Dendritic cell treated with granulocyte-macrophage colony-stimulating factor and Interleukin-4, amounts not matched to agents 40 ng/mL and 50 ng/mL, for 4 days (primary cell): ENCODE measurements around the gene WDR54.
A peak's percentile ranks its signal among the peaks of the same experiment; 100 is the strongest.

Source experiments
- H3K27ac Mint-ChIP-seq: one replicate; pipeline ENCODE4 v1.8.0; 2022; ENCODE audit warnings: mild to moderate bottlenecking, mixed read lengths
- H3K27me3 Mint-ChIP-seq: one replicate; pipeline ENCODE4 v1.8.0; 2022; ENCODE audit warnings: mild to moderate bottlenecking, mixed read lengths
- H3K36me3 Mint-ChIP-seq: one replicate; pipeline ENCODE4 v1.8.0; 2022; ENCODE audit warnings: low read depth, mixed read lengths
- H3K4me1 Mint-ChIP-seq: one replicate; pipeline ENCODE4 v1.8.0; 2022; ENCODE audit warnings: low read depth, mixed read lengths
- H3K4me3 Mint-ChIP-seq: one replicate; pipeline ENCODE4 v1.8.0; 2022; ENCODE audit warnings: mild to moderate bottlenecking, moderate library complexity, mixed read lengths
- H3K9me3 Mint-ChIP-seq: one replicate; pipeline ENCODE4 v1.8.0; 2022; ENCODE audit warnings: mixed read lengths
- intact Hi-C: fragments of 100-400 bp; cut with micrococcal nuclease; formaldehyde crosslinking; loops from one replicate; pipeline ENCODE4 v1.15.0; 2022

Gene WDR54, protein sequence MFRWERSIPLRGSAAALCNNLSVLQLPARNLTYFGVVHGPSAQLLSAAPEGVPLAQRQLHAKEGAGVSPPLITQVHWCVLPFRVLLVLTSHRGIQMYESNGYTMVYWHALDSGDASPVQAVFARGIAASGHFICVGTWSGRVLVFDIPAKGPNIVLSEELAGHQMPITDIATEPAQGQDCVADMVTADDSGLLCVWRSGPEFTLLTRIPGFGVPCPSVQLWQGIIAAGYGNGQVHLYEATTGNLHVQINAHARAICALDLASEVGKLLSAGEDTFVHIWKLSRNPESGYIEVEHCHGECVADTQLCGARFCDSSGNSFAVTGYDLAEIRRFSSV

DNA sequence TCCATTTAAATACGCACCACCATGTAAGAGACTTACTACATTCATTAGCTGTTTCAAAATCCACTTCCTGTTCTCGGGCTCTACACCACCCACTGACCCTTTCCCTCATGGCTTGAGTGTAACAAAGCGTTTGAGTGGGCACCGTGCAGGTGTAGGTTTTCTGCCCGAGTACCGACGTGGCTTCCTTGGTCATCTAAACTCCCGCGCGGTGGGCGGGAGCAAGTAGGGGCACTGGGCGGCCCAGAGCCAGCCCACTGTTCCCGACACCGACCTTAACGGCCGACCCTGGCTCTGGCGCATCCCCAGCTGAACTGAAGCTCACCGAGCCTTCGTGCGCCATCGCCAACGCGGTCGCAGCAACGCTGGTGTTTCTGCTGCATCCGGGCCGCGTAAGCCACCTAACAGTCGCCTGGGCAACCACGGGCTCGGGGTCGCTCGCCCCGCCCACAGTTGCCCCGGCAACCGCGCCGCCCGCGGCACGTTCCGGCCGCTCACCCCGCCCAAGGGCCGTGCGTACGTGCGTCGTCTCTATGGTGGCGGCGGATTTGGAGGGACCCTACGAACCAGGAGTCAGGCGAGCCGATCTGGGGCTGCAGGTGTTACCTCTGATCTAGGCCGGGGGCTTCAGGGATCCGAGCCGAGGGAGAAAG, at the start of gene WDR54, which contains the start of gene C2orf81:
Gene WDR54 (plus strand): TSS at position 510 of the 650 bp plus-strand sequence. CDS start 424 bp downstream, outside the sequence.
Gene C2orf81 (minus strand): TSS at position 399 of the 650 bp plus-strand sequence. CDS start 59 bp downstream, at position 340.
- intact Hi-C loops: loop anchor here (1.0 kb wide), 2 partner anchors 33 to 62 kb away; partner anchors contain the start of gene TTC31

DNA sequence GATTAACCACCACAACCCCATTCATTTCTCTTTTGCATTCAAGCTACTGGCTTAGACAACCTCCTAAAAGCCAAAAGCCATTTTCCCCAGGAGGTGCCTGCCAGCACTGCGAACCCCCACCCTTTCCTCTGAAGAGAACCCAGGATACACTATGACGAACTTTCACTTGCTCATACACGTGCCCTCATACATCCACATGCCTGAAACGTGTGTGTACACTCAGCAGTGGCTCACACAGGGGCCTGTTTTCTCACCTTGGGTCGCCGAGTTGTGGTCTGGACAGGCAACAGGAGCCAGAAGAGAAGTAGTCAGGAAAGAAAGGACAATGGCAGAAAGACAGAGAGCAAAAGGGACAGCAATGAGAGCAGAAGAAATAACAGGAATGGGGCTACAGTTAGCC, 48.9 kb upstream of the WDR54 start:
- intact Hi-C loops: no loop called here
- Mint-ChIP-seq H3K4me1 (peaks cover 12% of the 10 kb centered on the region), H3K27me3 (no peaks in the 10 kb centered on the region), H3K4me3 (no peak overlapping the region), H3K27ac (no peak overlapping the region), H3K9me3 (no peaks in the 10 kb centered on the region), H3K36me3 (peaks cover 90% of the 10 kb centered on the region)

More for the DNA sequence above, at the start of gene WDR54, which contains the start of gene C2orf81:
- Mint-ChIP-seq H3K36me3 (peaks cover 27% of the 10 kb centered on the region), H3K4me3 (peak within 1 kb of the TSS; percentile 99), H3K9me3 (no peaks in the 10 kb centered on the region), H3K27me3 (peaks cover 11% of the 10 kb centered on the region), H3K27ac (peak within 1 kb of the TSS; percentile 71), H3K4me1 (peaks cover 41% of the 10 kb centered on the region)

DNA sequence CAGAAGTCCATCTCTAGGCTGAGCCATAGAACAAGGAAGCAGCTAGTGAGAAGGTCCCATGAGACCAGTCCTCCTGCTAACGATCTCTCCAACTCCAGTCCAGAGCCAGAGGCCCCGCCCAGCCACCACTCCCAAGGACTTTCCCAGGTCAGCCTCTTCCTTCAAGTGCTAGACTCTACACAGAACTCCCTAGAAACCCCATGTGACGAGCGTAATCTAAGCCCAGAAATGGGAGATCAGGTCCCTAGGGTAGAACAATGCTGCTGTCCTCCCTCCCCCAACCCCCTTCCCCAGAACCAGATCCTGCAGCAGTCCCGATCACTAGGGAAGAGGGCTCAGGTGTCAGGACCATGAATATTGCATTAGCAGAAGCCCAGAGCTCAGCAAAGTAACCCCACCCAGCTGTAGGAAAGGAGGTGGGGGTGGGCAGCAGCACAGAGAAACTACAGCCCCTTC, 48.3 kb upstream of the WDR54 start:
- intact Hi-C loops: no loop called here
- Mint-ChIP-seq H3K27ac (peak overlapping the region; percentile 25), H3K4me3 (no peak overlapping the region), H3K4me1 (peaks cover 12% of the 10 kb centered on the region), H3K27me3 (no peaks in the 10 kb centered on the region), H3K36me3 (peaks cover 90% of the 10 kb centered on the region), H3K9me3 (no peaks in the 10 kb centered on the region)

DNA sequence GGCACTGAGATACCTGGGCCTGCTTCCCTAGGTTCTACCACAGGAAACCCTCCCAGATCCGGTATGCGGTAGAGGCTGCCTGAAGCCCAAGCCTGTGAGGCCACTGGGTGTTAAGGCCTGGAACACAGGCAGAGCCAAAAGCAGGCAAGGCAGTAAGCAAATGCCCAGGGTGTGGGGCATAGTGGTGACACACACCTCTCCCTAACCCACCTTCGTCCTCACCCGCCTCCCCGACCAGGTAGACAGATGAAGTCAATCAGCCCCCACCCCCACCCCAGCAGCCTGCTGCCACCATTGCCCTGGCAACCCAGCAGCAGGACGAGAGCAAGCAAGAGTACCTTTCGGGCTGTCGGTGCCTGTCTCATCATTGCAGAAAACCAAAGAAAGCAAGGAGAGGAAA, 47.5 kb upstream of the WDR54 start:
- peaks cover 12% of the 10 kb centered on the region for H3K4me1 Mint-ChIP-seq
- intact Hi-C loops: no loop called here
- peaks cover 89% of the 10 kb centered on the region for H3K36me3 Mint-ChIP-seq
- no peak overlapping the region for H3K27ac Mint-ChIP-seq
- H3K4me3 Mint-ChIP-seq: no peak overlapping the region
- H3K27me3 Mint-ChIP-seq: no peaks in the 10 kb centered on the region
- H3K9me3 Mint-ChIP-seq: no peaks in the 10 kb centered on the region

DNA sequence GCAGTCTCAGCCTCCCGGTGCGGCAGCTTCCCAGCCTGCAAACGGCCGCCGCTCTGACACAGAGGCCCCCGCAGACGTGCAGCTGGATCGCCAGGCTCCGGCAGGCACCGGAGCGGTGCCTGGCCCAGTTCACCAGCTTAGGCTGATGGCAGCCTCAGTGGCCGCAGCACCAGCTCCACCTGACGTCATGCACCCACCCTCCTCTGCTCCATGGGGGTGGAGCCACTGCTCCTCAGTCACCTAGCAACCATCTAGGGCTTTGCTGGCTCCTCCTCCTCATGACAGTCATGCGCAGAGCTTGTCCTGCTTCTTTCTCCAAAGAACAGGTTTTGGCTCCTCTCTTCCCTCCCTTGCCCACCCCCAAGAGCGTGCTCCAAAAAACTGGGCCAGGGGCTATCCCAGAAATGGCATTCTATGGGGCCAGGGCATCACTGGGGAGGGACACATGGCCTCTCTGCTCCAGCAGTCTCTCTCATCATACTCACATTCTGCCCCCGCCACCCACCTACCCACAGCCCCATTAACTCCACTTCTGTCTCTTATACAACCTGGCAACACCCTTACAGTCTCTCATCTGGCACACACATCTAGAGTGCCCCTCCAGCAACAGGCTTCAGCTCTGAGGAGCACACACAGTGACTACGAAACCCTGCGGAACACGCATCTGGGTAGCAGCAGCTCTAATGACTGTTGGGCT, 46.9 kb upstream of the WDR54 start:
- H3K4me3 Mint-ChIP-seq: no peak overlapping the region
- H3K4me1 Mint-ChIP-seq: peaks cover 13% of the 10 kb centered on the region
- no peaks in the 10 kb centered on the region for H3K27me3 Mint-ChIP-seq
- no peaks in the 10 kb centered on the region for H3K9me3 Mint-ChIP-seq
- peaks cover 82% of the 10 kb centered on the region for H3K36me3 Mint-ChIP-seq
- intact Hi-C loops: no loop called here
- H3K27ac Mint-ChIP-seq: no peak overlapping the region

DNA sequence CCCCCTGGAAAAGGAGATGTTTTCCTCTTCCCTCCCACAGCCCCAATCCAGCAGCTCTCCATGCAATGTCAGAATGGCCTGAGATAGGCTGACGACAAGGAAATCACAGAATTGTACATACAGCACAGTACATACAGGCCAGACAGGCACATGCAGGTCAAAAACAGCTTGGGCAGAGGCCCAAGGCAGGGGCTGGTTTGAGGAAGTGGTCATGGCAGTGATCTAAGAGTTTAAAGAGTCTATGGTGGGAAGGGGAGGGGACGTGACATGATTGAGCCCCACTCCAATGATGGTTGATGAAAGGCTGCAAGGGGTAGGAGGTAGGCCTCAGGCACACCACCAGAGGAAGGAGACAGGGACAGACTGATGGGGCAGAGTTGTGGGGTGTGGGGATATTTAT, 45.7 kb upstream of the WDR54 start:
- Mint-ChIP-seq H3K4me1 (peaks cover 24% of the 10 kb centered on the region), H3K36me3 (peaks cover 70% of the 10 kb centered on the region), H3K9me3 (no peaks in the 10 kb centered on the region), H3K27ac (no peak overlapping the region), H3K4me3 (no peak overlapping the region), H3K27me3 (no peaks in the 10 kb centered on the region)
- intact Hi-C loops: no loop called here

GRCh38 chr2:74378007-74378406, 43.5 kb upstream of the WDR54 start:
- Mint-ChIP-seq H3K9me3 (no peaks in the 10 kb centered on the region), H3K36me3 (peaks cover 56% of the 10 kb centered on the region), H3K27ac (no peak overlapping the region), H3K4me3 (no peak overlapping the region), H3K27me3 (no peaks in the 10 kb centered on the region), H3K4me1 (peaks cover 32% of the 10 kb centered on the region)
- intact Hi-C loops: no loop called here

- H3K27ac Mint-ChIP-seq: peak within 1 kb of the TSS; percentile 5
- no peaks in the 10 kb centered on the region for H3K27me3 Mint-ChIP-seq
- H3K9me3 Mint-ChIP-seq: no peaks in the 10 kb centered on the region
- intact Hi-C loops: no loop called here
- H3K4me1 Mint-ChIP-seq: peaks cover 27% of the 10 kb centered on the region
- H3K36me3 Mint-ChIP-seq: peaks cover 43% of the 10 kb centered on the region
- no peak within 1 kb of the TSS for H3K4me3 Mint-ChIP-seq
Observed at GRCh38 chr2:74379851-74380789, 41.4 kb upstream of the WDR54 start, which contains the start of gene DCTN1. TSS of gene DCTN1 (minus strand) at chr2:74380311. CDS start at chr2:74380037, 274 bp downstream.

DNA sequence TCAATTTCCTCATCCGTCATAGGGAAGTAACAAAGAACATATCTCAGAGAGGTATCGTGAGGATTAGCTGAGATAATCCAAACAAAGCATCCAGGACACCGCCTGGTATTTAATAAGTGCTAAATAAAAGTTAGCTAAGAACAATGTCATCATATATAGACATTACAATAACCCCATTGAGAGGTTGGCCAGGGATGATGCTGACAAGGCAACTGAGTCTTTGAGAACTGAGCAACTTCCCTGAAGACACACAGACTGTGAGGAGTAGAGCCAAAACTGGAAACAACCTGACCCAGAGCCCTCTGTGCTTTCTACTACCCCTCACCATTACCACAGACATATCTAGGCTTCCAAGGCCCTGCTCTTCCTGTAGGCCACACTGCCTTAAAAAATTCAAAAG, 39.8 kb upstream of the WDR54 start:
- Mint-ChIP-seq H3K4me1 (peaks cover 21% of the 10 kb centered on the region), H3K9me3 (no peaks in the 10 kb centered on the region), H3K27ac (no peak overlapping the region), H3K36me3 (peaks cover 27% of the 10 kb centered on the region), H3K27me3 (no peaks in the 10 kb centered on the region), H3K4me3 (no peak overlapping the region)
- intact Hi-C loops: no loop called here

DNA sequence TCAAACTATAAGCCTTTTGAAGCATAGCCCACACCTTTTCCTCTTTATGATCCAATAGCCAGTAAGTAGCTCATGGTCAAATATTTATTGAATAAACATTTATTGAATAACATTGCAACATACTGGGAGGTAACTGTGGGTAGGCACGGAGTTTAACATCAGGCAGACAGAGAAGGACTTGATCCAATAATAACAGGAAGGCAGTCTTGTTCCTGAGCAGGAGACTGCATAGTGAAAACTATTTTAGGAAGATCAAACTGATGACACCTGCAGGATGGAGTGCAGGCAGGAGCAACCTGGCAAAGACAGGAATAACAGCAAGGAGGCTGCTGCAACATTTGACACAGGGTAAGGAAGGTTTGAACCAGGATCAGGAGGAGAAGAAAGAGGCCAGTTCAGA, 38.3 kb upstream of the WDR54 start:
- intact Hi-C loops: no loop called here
- no peaks in the 10 kb centered on the region for H3K27me3 Mint-ChIP-seq
- no peak overlapping the region for H3K4me3 Mint-ChIP-seq
- peaks cover 21% of the 10 kb centered on the region for H3K4me1 Mint-ChIP-seq
- peaks cover 12% of the 10 kb centered on the region for H3K36me3 Mint-ChIP-seq
- no peaks in the 10 kb centered on the region for H3K9me3 Mint-ChIP-seq
- H3K27ac Mint-ChIP-seq: no peak overlapping the region

GRCh38 chr2:74384051-74384450, 37.5 kb upstream of the WDR54 start:
- Mint-ChIP-seq H3K4me1 (peaks cover 21% of the 10 kb centered on the region), H3K36me3 (peaks cover 6% of the 10 kb centered on the region), H3K4me3 (no peak overlapping the region), H3K27ac (no peak overlapping the region), H3K27me3 (no peaks in the 10 kb centered on the region), H3K9me3 (no peaks in the 10 kb centered on the region)
- intact Hi-C loops: no loop called here

DNA sequence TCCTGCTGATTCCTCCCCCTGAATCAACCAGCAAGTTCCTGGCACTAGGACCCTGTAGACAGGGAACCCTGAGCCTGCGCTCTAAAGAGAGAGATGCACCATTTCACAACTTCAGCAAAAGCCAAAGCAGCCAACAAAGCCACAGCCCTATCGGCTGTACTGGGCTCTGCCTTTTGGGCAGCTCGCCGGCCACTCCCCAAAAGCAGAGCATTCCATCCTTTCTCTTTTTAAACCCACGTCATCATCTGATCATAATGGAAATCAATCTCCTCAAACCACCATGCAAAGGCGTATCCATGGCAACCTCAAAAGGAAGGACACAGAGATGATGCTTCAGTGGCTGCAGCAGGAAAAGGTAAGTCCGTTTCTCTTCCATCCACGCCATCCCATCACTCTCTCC, 36.1 kb upstream of the WDR54 start:
- Mint-ChIP-seq H3K36me3 (peaks cover 6% of the 10 kb centered on the region), H3K9me3 (no peaks in the 10 kb centered on the region), H3K4me3 (no peak overlapping the region), H3K27ac (no peak overlapping the region), H3K27me3 (no peaks in the 10 kb centered on the region), H3K4me1 (peaks cover 12% of the 10 kb centered on the region)
- intact Hi-C loops: no loop called here

GRCh38 chr2:74387346-74387745, 34.2 kb upstream of the WDR54 start:
- Mint-ChIP-seq H3K36me3 (peaks cover 6% of the 10 kb centered on the region), H3K4me1 (no peaks in the 10 kb centered on the region), H3K4me3 (no peak overlapping the region), H3K27me3 (no peaks in the 10 kb centered on the region), H3K27ac (no peak overlapping the region), H3K9me3 (no peaks in the 10 kb centered on the region)
- intact Hi-C loops: no loop called here
